ENCODE results near the gene TTC24.

Gene TTC24

GRCh38 chr1:156591181-156591431 is 11.6 kb downstream of the TTC24 start:
- ATAC-seq (peak; percentile 46), DNase-seq (no peak)

GRCh38 chr1:156591432-156592157 is 12.1 kb downstream of the TTC24 start, which contains the start of gene NAXE:
NAXE (plus strand) TSS chr1:156591776; CDS start chr1:156591805, 29 bp downstream.
- peak; percentile 62 for DNase-seq
- ATAC-seq, result peak; percentile 92
- Mint-ChIP-seq H3K9me3 (no peaks in the 10 kb centered on the region), H3K4me1 (peaks cover 19% of the 10 kb centered on the region), H3K27me3 (no peaks in the 10 kb centered on the region), H3K27ac (peak within 1 kb of the TSS; percentile 56 to 86), H3K4me3 (peak within 1 kb of the TSS; percentile 82)

More at GRCh38 chr1:156591181-156591431, 11.6 kb downstream of the TTC24 start:
- Mint-ChIP-seq H3K4me3 (peak overlapping the region; percentile 82), H3K4me1 (peaks cover 19% of the 10 kb centered on the region), H3K27me3 (no peaks in the 10 kb centered on the region), H3K27ac (peak overlapping the region in 1 of 2 donors; percentile 86), H3K9me3 (no peaks in the 10 kb centered on the region)

GRCh38 chr1:156592158-156592909 is 12.8 kb downstream of the TTC24 start:
- H3K4me1 Mint-ChIP-seq, result peaks cover 19% of the 10 kb centered on the region
- peak overlapping the region in 1 of 2 donors; percentile 83 for H3K27ac Mint-ChIP-seq
- peak overlapping the region; percentile 70 to 82 for H3K4me3 Mint-ChIP-seq
- H3K9me3 Mint-ChIP-seq, result no peaks in the 10 kb centered on the region
- no peak for ATAC-seq
- DNase-seq, result no peak
- no peaks in the 10 kb centered on the region for H3K27me3 Mint-ChIP-seq

- ATAC-seq (no peak), DNase-seq (no peak)
- H3K4me1 Mint-ChIP-seq, result peaks cover 19% of the 10 kb centered on the region
- peak overlapping the region; percentile 70 to 82 for H3K4me3 Mint-ChIP-seq
- H3K27me3 Mint-ChIP-seq, result no peaks in the 10 kb centered on the region
- H3K9me3 Mint-ChIP-seq, result no peaks in the 10 kb centered on the region
- H3K27ac Mint-ChIP-seq, result peak overlapping the region in 1 of 2 donors; percentile 73
These were observed 13.6 kb downstream of the TTC24 start for GRCh38 chr1:156592910-156593660.

- Mint-ChIP-seq H3K27ac (no peak overlapping the region), H3K9me3 (no peaks in the 10 kb centered on the region), H3K27me3 (no peaks in the 10 kb centered on the region), H3K4me1 (peaks cover 25% of the 10 kb centered on the region), H3K4me3 (no peak overlapping the region)
- no peak for DNase-seq
- no peak for ATAC-seq
These were observed 14.1 kb downstream of the TTC24 start for GRCh38 chr1:156593661-156593989.

- Mint-ChIP-seq H3K4me3 (no peak overlapping the region), H3K27ac (no peak overlapping the region)
- no peak for DNase-seq
These were observed 14.7 kb downstream of the TTC24 start for GRCh38 chr1:156594190-156594589.

GRCh38 chr1:156595016-156595415 is 15.5 kb downstream of the TTC24 start:
- ATAC-seq (no peak), DNase-seq (no peak)
- H3K27me3 Mint-ChIP-seq, result no peaks in the 10 kb centered on the region
- H3K9me3 Mint-ChIP-seq, result no peaks in the 10 kb centered on the region
- H3K4me1 Mint-ChIP-seq, result peaks cover 35% of the 10 kb centered on the region
- no peak overlapping the region for H3K4me3 Mint-ChIP-seq
- peak overlapping the region in 1 of 2 donors; percentile 4 for H3K27ac Mint-ChIP-seq

More at GRCh38 chr1:156594190-156594589, 14.7 kb downstream of the TTC24 start:
- Mint-ChIP-seq H3K4me1 (peaks cover 29% of the 10 kb centered on the region), H3K9me3 (no peaks in the 10 kb centered on the region), H3K27me3 (no peaks in the 10 kb centered on the region)
- no peak for ATAC-seq

- Mint-ChIP-seq H3K4me3 (no peak overlapping the region), H3K4me1 (peaks cover 38% of the 10 kb centered on the region), H3K9me3 (no peaks in the 10 kb centered on the region), H3K27me3 (no peaks in the 10 kb centered on the region), H3K27ac (no peak overlapping the region)
- no peak for ATAC-seq
- DNase-seq, result no peak
These were observed 16.9 kb downstream of the TTC24 start for GRCh38 chr1:156596426-156596825.

GRCh38 chr1:156598125-156598524 is 18.6 kb downstream of the TTC24 start:
- no peaks in the 10 kb centered on the region for H3K27me3 Mint-ChIP-seq
- peak overlapping the region in 1 of 2 donors; percentile 6 for H3K4me3 Mint-ChIP-seq
- H3K4me1 Mint-ChIP-seq, result peaks cover 46% of the 10 kb centered on the region
- DNase-seq (no peak), ATAC-seq (no peak)
- H3K9me3 Mint-ChIP-seq, result no peaks in the 10 kb centered on the region
- H3K27ac Mint-ChIP-seq, result peak overlapping the region; percentile 5 to 16

- H3K4me1 Mint-ChIP-seq, result peaks cover 45% of the 10 kb centered on the region
These were observed 19.4 kb downstream of the TTC24 start for GRCh38 chr1:156598731-156599432.

GRCh38 chr1:156599811-156600210 is 20.3 kb downstream of the TTC24 start:
- ATAC-seq (peak; percentile 88), DNase-seq (no peak)
- Mint-ChIP-seq H3K9me3 (no peaks in the 10 kb centered on the region), H3K4me3 (peak overlapping the region; percentile 89 to 100), H3K27ac (peak overlapping the region in 1 of 2 donors; percentile 1), H3K27me3 (no peaks in the 10 kb centered on the region), H3K4me1 (peaks cover 45% of the 10 kb centered on the region)

More at GRCh38 chr1:156598731-156599432, 19.4 kb downstream of the TTC24 start:
- ATAC-seq, result no peak
- DNase-seq, result no peak
- no peaks in the 10 kb centered on the region for H3K27me3 Mint-ChIP-seq
- H3K4me3 Mint-ChIP-seq, result peak overlapping the region in 1 of 2 donors; percentile 14
- H3K27ac Mint-ChIP-seq, result peak overlapping the region; percentile 3 to 59
- H3K9me3 Mint-ChIP-seq, result no peaks in the 10 kb centered on the region

GRCh38 chr1:156600733-156601121 is 21.2 kb downstream of the TTC24 start:
- Mint-ChIP-seq H3K27me3 (no peaks in the 10 kb centered on the region), H3K4me3 (peak overlapping the region; percentile 89 to 100), H3K4me1 (peaks cover 45% of the 10 kb centered on the region), H3K27ac (peak overlapping the region; percentile 97 to 100), H3K9me3 (no peaks in the 10 kb centered on the region)
- DNase-seq, result no peak
- ATAC-seq, result peak; percentile 21

GRCh38 chr1:156601122-156601830 is 21.8 kb downstream of the TTC24 start, which contains the start of gene GPATCH4:
GPATCH4 (minus strand) TSS chr1:156601479.
- peak within 1 kb of the TSS; percentile 97 to 100 for H3K27ac Mint-ChIP-seq
- DNase-seq (peak; percentile 76 to 87), ATAC-seq (peak; percentile 82)
- H3K9me3 Mint-ChIP-seq, result no peaks in the 10 kb centered on the region
- H3K4me1 Mint-ChIP-seq, result peaks cover 45% of the 10 kb centered on the region
- H3K4me3 Mint-ChIP-seq, result peak within 1 kb of the TSS; percentile 89 to 100
- H3K27me3 Mint-ChIP-seq, result no peaks in the 10 kb centered on the region

GRCh38 chr1:156601892-156602291 is 22.4 kb downstream of the TTC24 start:
- Mint-ChIP-seq H3K4me1 (peaks cover 45% of the 10 kb centered on the region), H3K27me3 (no peaks in the 10 kb centered on the region), H3K4me3 (peak overlapping the region; percentile 89 to 100), H3K9me3 (no peaks in the 10 kb centered on the region), H3K27ac (peak overlapping the region; percentile 54 to 97)
- ATAC-seq (no peak), DNase-seq (no peak)

Measured in stimulated activated naive CD8-positive, alpha-beta T cell treated with anti-CD3 and anti-CD28 coated beads, Interleukin-15, amount 100 ng/mL, for 72 hours (primary cell).